T47D (cell line): ENCODE data around the gene CFDP1.

Source experiments
- DNase-seq, 2 experiments: peaks; one replicate each; pipeline versions ENCODE4 v3.0.0 to v3.0.0-alpha.2; 2011 to 2012; ENCODE audit warnings: low read depth in 1 of 2, low spot score in 1 of 2
- JUND ChIP-seq: IDR thresholded peaks from 2 replicates; pipeline ENCODE4 v1.6.1; 2012; ENCODE audit warnings: low read depth
- in situ Hi-C: cut with HindIII; loops from 2 replicates; pipeline ENCODE4 v1.10.0; 2016; ENCODE audit warnings: low sequenced_read_pairs, low pct_unique_long_range_greater_than_20kb

CFDP1 gene

DNA sequence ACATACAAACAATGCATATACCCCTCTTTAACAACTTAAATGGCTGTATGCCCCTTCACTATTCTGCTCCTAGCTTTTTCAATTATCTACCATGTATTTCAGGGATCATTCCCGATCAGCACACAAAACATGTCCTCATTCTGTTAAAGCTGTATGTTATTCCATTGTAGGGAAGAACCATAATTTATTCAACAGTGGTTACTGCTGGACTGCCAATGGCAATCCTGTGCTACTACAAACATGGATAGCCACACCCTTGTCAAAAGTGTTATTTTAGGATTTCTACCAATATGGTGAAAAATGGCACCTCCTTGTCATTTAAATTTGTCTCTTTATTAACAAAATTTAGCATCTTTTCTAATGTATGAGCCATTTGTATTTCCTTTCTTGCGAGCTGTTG lies 96.8 kb downstream of the CFDP1 start:
- TF ChIP-seq JUND: no peak
- no peak for DNase-seq
- in situ Hi-C loops: no loop called here

DNA sequence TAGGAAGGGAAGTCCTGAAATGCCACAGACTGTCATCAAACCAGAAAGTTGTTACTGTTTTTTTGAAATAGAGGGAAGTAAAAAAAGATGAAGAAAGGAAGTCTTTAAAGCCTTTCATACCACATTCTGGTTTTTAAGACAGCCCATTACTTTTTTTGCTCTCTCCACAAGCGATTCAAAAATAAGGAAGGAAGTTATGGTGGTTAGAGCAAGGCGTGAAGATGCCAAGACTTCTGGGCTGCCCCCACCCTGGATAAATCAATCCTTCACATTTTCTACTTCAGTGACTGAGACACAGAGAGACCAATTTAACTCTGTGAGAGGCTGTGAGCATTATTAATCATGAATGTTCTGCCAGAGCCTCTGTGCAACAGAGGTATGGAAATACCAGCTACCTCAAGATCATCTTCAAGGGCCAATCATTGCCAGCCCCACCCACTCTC lies 99.6 kb downstream of the CFDP1 start:
- in situ Hi-C loops: no loop called here
- no peak for DNase-seq

DNA sequence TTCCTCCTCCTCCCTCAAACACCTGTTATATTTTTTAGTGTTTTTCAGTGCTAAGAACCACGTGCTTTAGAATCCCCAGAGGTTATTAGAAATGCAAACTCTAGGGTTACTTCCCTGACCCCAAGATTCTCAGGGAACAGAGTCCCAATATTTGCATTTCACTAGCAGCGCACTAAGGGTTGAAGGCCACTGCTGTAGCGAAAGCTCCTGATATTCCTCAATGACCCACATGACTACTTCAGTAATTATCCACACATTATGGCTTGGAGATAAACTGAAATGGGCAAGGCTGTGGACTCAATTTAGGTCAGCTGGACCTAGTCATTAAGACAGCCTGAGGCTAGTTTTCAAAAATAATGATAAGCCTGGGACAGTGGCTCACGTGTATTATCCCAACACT lies 103.4 kb downstream of the CFDP1 start:
- DNase-seq: no peak
- TF ChIP-seq JUND: no peak
- in situ Hi-C loops: no loop called here

More for the DNA sequence above, 99.6 kb downstream of the CFDP1 start:
- no peak for TF ChIP-seq JUND

DNA sequence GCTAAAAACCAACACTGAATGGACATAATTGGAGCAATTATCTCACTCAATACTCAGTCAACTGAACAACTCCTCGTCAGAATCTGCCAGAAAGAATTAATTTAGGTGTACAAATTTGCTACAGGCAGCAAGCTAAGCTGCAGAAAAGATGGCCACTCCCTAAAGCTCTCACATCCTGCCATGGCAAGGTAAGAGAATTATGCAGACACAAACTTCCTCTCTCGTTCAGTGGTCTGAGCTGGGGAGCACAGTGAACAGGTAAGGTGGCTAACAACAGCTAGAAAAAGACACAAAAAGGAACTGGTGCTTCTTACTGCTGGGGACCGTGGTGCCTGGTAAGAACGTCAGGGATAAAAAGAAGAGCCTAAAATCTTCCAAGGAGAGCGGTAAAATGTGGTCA lies 107.0 kb downstream of the CFDP1 start:
- in situ Hi-C loops: no loop called here
- no peak for TF ChIP-seq JUND
- no peak for DNase-seq

DNA sequence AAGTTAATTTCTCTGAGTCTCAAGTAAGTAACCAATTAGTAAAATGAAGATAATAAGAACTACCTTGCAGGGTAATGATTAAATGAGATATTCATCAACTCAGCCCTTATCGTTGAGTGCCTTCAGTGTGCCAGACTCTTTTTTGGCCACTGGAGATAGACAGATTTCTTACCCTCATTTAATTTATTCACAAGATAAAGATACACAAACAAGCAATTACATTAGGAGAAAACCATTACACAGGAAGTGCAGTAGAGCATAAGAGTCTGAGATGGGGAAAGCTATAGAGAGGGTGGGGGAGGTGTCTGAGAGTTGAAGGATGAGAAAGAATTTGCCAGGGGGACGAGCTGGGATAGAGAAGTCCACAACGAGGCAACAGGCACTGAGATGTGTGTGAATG lies 109.4 kb downstream of the CFDP1 start:
- in situ Hi-C loops: no loop called here
- no peak for DNase-seq
- TF ChIP-seq JUND: no peak

DNA sequence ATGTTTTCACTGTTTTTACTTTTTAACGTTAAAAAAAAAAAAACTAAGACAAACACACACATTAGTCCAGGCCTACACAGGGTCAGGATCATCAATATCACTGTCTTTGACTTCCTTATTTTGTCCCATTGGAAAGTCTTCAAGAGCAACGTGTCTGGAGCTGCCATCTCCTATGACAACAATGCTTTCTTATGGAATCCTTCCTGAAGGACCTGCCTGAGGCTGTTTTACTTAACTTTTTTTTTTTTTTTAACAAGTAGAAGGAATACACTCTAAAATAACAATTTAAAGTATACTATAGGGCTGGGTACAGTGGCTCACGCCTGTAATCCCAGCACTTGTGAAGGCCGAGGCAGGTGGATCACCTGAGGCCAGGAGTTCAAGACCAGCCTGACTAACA lies 110.1 kb downstream of the CFDP1 start:
- no peak for TF ChIP-seq JUND
- DNase-seq: peak in 1 of 2 experiments; percentile 17
- in situ Hi-C loops: no loop called here

DNA sequence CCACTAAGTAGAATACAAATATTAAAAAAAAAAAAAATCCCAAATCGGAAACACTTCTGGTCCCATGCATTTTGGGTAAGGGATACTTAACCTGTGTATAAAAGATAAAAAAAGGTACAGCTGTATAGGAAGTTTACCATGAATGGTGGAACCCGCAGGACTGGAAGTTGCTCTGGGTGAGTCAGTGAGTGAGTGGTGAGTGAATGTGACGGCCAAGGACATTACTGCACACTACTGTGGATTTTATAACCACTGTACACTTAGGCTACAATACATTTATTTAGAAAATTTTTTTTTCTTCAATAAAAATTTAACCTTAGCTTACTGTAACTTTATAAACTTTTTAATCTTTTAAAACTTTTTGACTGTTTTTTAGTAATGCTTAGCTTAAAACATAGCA lies 110.6 kb downstream of the CFDP1 start:
- in situ Hi-C loops: no loop called here
- peak in 1 of 2 experiments; percentile 26 for DNase-seq
- TF ChIP-seq JUND: no peak

DNA sequence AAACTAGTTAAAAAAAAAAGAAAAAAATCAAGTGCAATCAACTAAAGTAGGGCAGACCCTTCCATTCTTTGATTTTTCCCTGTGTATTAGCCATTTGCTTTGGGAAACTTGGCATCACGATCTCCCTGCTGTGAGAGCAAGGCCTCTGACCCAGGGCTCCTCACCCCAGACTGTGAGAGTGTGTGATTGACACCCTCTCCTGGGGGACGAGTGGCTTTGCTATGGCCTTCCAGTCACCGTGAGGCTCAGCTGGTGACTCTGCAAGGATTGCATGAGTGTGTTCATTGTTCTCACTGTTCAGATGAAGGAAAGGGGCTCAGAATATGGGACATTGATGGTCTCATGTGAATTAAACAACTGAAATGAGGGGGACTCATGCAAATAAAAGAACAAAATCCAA lies 112.9 kb downstream of the CFDP1 start:
- in situ Hi-C loops: no loop called here
- TF ChIP-seq JUND: no peak
- DNase-seq: no peak

DNA sequence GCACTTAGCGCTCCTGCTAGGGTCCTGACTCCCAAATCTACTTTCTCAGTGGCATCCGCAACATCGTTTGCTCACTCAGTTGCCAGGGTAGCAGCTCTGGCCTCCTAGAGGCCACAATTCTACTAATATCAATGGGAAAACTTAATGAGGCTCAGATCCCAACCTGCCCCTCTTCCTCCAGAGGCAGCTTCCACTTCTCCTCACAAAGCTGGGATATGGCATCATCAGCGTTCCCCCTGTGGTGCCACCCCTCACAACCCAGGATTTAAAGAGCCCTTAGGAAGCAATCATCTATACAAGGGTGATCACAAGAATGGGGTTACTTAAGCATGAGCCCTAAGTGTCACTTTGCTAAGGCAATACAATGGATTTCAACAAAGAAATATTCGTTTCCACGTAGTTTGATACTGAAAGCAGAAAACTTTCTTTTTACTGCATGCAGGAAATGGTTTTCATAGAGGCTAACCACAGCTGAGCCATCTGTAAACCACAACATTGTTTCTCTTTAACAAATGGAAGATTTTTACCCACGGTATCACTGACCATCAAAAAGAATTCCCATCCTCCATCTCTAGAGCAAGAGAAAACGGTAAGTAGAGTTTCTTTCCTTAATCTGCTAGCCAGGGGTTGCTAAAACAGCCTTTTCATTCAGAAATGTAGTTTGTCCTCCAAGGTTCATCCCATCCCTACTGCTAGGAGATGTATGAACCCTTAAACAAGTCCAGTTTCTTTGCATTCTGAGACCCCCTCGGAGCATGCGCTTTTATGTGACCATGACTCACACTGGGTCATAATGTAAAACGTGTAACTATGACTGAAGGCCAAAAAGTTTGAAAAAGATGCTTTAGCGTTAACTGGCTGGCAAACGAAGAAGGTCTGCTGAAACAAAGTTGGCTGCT lies 113.5 kb downstream of the CFDP1 start:
- no peak for TF ChIP-seq JUND
- in situ Hi-C loops: no loop called here
- DNase-seq: no peak

DNA sequence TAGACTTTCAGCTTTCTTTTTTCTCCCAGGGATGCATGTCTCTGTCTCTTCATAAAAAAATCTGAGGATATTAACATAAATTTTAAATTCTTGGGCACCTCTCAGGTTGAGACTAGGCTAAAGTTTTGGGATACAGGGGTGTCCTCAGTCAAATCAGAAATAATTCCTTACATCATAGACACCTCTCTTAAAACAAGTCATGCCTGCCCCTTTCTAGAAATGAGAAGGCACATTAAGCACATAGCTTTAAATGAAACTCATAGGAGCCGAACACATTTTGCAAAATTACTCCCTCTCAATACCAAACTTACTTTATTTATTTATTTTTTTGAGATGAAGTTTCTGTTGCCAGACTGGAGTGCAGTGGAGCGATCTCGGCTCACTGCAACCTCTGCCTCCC lies 114.6 kb downstream of the CFDP1 start:
- no peak for DNase-seq
- in situ Hi-C loops: no loop called here

DNA sequence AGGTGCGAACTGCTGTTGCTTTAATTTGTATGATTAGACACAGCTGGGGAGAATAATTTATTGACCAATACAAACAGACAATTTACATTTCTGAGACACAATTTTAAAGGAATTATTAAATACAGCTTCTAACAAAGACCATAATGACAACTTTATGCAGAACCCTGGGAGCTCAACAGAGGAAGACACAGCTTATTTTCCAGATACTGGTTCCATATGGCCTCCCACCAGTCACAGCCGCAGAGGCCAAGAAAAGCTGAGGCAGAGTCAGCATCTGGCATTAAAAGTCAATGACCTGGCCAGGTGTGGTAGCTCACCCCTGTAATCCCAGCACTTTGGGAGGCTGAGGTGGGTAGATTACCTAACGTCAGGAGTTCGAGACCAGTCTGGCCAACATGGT lies 115.8 kb downstream of the CFDP1 start:
- TF ChIP-seq JUND: no peak

More for the DNA sequence above, 114.6 kb downstream of the CFDP1 start:
- TF ChIP-seq JUND: no peak

DNA sequence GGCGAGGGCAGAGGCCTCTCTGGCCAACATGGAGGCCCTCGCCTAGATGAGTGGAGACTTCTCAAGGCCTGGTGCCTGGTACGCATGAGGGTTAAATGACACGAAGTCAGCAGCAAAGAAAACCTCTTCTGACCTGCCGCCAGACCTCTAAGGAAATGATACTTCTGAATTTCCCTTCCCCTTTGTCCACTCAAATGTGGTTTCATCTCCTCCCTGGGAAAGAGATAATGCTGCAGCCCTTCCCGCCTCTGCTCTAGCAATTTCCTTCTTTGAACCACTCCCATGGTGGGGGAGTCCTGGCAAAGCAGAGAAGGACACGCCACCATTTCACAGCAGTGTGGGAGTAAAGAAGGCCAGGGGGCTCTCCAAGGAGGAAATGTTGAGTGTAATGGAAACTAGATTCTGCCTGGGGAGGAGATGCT lies 116.2 kb downstream of the CFDP1 start:
- DNase-seq: no peak
- in situ Hi-C loops: no loop called here
- no peak for TF ChIP-seq JUND

More for the DNA sequence above, 115.8 kb downstream of the CFDP1 start:
- no peak for DNase-seq
- in situ Hi-C loops: no loop called here

DNA sequence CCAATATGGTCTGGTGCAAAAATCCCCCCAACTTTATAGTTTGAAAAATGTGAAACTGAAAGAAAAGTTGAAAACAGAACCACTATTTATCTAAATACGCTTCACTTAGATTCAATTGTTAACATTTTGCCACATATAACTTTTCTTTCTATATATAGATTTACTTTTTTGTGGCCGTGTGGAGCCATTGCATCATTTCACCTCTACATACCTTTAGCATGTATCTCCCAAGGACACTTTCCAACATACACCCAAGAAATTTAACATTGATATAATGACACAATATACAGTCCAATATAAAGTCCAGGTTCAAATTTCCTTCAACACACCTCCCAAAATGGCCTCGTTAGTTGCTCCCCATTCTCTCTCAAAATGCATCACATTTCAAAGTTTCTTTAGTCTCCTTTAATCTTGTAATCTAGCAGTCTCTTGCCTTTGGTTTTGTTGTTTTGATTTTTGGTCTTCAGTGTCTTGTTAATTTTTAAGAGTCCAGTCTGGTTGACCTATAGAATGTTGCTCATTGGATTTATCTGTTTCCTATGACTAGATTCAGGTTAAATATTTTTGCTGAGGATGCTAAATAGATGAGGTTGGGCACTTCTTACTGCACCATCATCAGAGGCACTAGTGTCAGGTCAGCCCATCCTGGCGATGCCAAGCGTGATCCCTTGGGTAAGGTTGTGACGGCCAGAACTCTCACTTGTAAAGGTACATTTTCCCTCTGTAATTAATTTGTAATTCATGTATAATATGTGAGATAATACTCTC lies 117.6 kb downstream of the CFDP1 start:
- DNase-seq: no peak
- in situ Hi-C loops: no loop called here
- no peak for TF ChIP-seq JUND
